ENCODE results near the gene GPR89B.
"Not testable (repeated sequence)": the region's sequence is repeated elsewhere in the genome, so short reads cannot be mapped to it uniquely, and the experiment has no call there.

GPR89B gene

DNA sequence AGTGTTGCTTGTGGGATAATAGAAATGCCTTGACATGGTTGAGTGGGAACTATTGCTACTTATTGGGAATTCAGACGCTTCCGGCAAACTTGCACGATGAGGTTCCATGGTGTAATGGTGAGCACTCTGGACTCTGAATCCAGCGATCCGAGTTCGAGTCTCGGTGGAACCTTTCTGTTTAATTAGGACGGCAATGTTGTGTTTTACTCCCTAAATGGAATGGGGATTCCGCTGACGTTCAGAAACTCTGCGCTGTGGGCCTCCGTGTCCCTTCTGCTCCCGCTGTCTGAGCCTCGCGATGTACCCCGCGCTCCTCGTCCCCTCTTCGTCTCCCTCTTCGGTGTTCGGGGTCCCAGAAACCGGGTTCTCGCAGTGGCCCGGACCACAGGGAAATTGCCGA, 104.5 kb downstream of the GPR89B start:
- DNase-seq (ENCODE audit: low read depth): not testable (repeated sequence)

DNA sequence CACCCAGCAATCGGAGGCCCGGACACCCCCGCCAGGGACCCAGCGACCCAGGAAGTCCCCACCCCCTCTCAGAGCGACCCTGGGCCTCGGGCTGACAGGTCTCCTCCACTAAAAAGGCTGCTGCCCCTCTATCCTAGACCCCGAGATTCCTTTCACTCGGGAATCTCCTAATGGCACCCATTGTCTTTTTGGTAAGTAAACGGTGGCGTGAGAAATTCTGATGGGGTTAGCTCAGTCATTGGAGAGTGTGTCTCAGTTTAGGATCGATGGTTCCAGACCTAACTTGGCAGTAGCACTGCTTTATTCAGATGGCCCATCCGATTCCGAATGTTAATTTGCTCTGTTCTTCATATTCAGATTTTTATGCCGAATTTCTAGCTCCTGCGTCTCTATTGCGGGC, 104.9 kb downstream of the GPR89B start:
- DNase-seq (ENCODE audit: low read depth): not testable (repeated sequence)

DNA sequence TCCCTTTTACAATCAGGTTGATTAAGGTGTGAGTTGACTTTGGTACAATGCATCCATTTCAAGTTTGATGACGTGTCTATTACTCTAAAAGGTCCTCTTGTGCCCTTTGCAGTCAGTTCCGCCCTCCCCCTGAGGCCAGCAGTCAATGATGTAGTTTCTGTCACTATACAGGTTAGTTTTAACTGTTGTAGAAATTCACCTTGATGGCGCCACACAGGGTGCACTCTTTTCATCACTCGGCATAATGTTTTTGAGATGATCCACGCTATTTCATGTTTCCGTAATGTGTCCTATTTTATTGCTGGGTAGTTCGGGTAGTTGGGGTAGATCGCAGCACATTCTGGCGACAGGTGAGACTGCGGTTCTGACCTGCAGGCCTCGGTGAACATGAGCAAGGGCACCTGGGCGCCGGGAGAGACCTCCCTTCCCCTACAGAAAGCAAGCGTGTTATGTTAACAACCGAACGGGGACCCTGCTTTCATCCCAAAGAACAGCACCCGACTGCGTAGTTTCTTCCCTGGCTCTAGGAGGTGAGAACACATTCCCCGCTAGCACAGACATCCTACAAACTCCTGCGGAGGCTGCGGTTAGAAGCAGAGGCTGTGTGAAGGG, 109.7 kb downstream of the GPR89B start:
- DNase-seq (ENCODE audit: low read depth): not testable (repeated sequence)

DNA sequence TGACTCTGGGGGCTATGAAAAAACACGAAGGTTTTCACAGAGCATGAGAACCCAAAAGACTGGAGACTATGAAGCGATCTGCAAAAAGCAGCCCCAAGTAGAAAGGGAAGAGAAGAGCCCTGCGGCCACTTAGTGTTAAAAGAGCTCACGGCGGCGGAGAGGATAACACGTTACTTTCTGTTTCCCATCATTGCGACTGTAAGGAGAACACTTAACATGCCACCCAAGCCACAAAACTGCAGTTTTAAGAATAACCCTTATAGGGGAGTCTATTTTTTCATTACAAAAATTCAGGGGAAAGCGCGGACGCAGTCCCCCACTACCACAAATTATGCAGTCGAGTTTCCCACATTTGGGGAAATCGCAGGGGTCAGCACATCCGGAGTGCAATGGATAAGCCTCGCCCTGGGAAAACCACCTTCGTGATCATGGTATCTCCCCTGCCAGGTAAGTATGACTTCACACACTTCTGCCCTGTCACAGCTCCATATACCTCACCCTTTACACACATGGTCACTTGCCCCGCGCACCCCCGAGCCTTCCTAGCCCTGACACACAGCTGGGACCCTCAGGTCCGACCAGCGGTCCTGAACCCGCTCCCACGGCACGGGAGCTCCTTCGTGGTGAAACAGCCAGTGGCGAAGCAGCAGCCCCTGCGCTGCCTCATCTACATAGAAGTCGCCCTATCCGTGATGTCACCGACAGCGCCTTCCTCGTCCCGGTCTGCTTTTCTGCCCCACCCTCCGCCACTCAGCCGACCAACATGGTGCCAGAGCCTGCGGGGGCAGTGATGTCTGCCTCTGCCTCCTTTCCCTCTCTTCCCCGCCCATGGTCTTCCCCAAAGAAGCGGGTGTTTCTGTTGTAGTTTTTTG, 110.5 kb downstream of the GPR89B start:
- DNase-seq (ENCODE audit: low read depth): peak; percentile 45
